ENCODE data around the gene SLC16A13.

SLC16A13 gene

DNA sequence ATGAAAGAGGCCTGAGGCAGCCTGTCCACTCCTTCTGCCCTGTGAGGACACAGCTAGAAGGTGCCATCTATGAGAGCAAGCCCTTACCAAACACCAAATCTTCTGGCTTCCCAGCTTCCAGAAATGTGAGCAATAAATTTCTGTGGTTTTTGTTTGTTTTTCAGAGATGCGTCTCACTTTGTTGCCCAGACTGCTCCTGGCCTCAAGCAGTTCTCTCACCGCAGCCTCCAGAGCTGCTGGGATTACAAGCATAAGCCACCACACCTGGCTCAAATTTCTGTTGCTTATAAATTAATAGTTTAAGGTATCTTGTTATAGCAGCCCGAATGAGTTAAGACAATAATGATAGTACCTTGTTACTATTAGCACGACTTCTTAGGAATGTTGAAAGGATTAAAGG lies 20.6 kb downstream of the SLC16A13 start:
- no peak overlapping the region for H2AFZ ChIP-seq (ENCODE audit: low read depth)
- no peaks in the 10 kb centered on the region for H3K27me3 ChIP-seq (ENCODE audit: insufficient read depth, low read depth)
- no peak overlapping the region for H3K9ac ChIP-seq

DNA sequence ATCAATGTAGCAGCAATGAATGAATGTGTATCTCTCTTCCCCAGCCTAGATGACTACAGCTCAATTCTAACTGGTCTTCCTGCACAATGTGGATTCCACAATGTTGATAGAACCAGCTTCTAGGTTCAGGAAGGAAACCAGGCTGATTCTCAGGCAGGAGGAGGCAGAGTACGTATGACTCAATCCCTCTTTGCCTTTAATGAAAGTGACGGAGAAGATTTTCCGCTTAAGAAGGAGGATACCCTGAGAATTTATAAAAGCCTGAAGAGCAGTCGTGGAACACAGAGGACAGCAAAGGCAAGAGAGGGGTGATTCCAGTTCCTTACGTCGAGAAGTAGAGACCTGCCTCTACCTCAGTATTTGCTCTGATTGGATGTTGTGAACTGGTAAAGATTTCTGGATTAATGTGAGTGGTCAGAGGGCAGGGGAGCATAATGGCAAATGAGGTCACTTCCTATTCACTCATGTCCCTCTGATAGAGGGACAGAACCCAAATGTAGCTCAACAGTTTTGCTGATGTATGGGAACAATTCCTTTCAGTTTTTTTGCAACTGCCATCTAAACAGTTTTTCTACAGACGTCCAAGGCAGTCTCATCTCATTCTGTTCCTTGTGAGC lies 23.1 kb downstream of the SLC16A13 start:
- Histone ChIP-seq H3K27me3 (ENCODE audit: insufficient read depth, low read depth) (no peaks in the 10 kb centered on the region), H3K79me2 (ENCODE audit: insufficient read depth, low read depth) (no peaks in the 10 kb centered on the region), H3K4me2 (no peak overlapping the region), H3K9ac (no peak overlapping the region), H3K4me3 (IDR thresholded peaks at IDR 0.05; ENCODE audit: insufficient read depth, low read depth, low read length) (no peak overlapping the region), H2AFZ (ENCODE audit: low read depth) (no peak overlapping the region), H3K4me1 (ENCODE audit: low read depth, poor library complexity, severe bottlenecking) (no peaks in the 10 kb centered on the region), H3K27ac (no peak overlapping the region), H3K36me3 (ENCODE audit: insufficient read depth) (no peaks in the 10 kb centered on the region), H4K20me1 (ENCODE audit: insufficient read depth) (no peaks in the 10 kb centered on the region)
- TF ChIP-seq, protein P1, sequence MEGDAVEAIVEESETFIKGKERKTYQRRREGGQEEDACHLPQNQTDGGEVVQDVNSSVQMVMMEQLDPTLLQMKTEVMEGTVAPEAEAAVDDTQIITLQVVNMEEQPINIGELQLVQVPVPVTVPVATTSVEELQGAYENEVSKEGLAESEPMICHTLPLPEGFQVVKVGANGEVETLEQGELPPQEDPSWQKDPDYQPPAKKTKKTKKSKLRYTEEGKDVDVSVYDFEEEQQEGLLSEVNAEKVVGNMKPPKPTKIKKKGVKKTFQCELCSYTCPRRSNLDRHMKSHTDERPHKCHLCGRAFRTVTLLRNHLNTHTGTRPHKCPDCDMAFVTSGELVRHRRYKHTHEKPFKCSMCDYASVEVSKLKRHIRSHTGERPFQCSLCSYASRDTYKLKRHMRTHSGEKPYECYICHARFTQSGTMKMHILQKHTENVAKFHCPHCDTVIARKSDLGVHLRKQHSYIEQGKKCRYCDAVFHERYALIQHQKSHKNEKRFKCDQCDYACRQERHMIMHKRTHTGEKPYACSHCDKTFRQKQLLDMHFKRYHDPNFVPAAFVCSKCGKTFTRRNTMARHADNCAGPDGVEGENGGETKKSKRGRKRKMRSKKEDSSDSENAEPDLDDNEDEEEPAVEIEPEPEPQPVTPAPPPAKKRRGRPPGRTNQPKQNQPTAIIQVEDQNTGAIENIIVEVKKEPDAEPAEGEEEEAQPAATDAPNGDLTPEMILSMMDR (conservative IDR thresholded peaks at IDR 0.05; ENCODE audit: low read depth, low read length) = no peak

More for the DNA sequence above, 20.6 kb downstream of the SLC16A13 start:
- no peak overlapping the region for H3K4me2 ChIP-seq
- H3K79me2 ChIP-seq (ENCODE audit: insufficient read depth, low read depth) = no peaks in the 10 kb centered on the region
- TF ChIP-seq, protein P1 (conservative IDR thresholded peaks at IDR 0.05; ENCODE audit: low read depth, low read length) = no peak
- no peaks in the 10 kb centered on the region for H4K20me1 ChIP-seq (ENCODE audit: insufficient read depth)
- H3K27ac ChIP-seq = no peak overlapping the region
- no peaks in the 10 kb centered on the region for H3K4me1 ChIP-seq (ENCODE audit: low read depth, poor library complexity, severe bottlenecking)
- no peaks in the 10 kb centered on the region for H3K36me3 ChIP-seq (ENCODE audit: insufficient read depth)
- no peak overlapping the region for H3K4me3 ChIP-seq (IDR thresholded peaks at IDR 0.05; ENCODE audit: insufficient read depth, low read depth, low read length)

DNA sequence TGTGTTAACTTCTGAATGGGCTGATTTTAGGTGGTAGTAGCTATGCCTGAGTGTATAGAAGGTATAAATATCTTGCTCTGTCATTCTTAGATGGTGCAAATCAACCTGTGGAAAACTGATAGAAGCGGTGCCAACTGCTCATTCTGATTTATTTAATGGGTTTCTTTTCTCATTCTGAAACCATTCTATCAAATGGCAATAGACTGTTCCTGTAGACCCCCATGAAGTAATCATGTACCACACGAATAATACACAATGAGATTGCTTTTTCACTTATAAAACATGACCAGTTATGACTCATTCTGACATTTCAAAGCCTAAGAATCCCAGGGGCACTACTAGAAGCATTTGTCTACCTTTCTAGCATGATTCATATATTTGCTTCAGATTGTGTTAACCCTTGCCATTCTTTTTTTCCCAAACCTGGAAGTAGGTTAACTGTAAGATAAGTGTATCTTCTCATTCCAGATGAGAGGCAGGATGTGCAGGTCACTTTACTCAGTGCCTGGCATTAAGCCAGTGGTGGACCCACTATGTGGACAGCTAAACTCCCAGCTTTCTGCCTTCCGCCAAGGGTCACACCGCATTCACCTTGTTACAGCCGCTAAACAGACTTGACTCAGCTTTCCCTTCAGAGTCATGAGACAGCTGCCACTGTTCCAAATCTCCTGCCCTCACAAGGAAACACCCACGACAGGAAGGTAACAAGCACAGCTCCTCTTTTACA lies 24.5 kb downstream of the SLC16A13 start:
- H2AFZ ChIP-seq (ENCODE audit: low read depth) = no peak overlapping the region

DNA sequence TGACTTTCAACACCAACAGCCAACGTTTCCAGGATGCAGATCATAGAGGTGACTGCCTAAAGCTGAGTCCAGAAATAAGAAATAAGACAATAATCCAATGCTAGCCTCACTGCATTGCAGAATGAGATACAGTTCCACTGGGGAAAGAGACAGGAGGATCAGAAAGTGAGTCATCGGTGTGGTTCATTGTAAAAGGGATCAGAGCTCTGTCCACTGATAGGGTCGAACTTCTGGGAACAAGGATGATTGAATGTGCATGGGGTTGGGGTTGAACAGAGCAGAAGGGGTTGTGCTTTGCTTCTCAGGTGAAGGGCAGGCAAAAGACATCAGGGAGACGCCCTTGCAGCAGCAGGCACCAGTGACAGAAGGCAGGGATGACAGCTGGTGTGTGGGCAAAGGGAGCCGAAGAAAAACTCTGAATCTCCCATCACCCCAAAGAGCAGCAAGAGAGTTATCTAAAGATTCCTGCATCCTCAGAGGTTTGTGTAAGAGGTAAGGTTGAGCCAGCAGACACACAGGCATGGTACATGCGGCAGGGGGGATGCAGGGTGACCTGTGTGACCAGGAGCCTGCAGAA lies 27.8 kb downstream of the SLC16A13 start:
- Histone ChIP-seq H3K9ac (no peak overlapping the region), H3K36me3 (ENCODE audit: insufficient read depth) (no peaks in the 10 kb centered on the region), H3K4me2 (no peak overlapping the region), H3K27me3 (ENCODE audit: insufficient read depth, low read depth) (no peaks in the 10 kb centered on the region), H2AFZ (ENCODE audit: low read depth) (no peak overlapping the region), H4K20me1 (ENCODE audit: insufficient read depth) (no peaks in the 10 kb centered on the region), H3K4me3 (IDR thresholded peaks at IDR 0.05; ENCODE audit: insufficient read depth, low read depth, low read length) (no peak overlapping the region), H3K79me2 (ENCODE audit: insufficient read depth, low read depth) (no peaks in the 10 kb centered on the region), H3K27ac (no peak overlapping the region), H3K4me1 (ENCODE audit: low read depth, poor library complexity, severe bottlenecking) (no peaks in the 10 kb centered on the region)
- TF ChIP-seq, protein P1 (conservative IDR thresholded peaks at IDR 0.05; ENCODE audit: low read depth, low read length) = no peak

More for the DNA sequence above, 24.5 kb downstream of the SLC16A13 start:
- Histone ChIP-seq H4K20me1 (ENCODE audit: insufficient read depth) (no peaks in the 10 kb centered on the region), H3K27me3 (ENCODE audit: insufficient read depth, low read depth) (no peaks in the 10 kb centered on the region), H3K4me1 (ENCODE audit: low read depth, poor library complexity, severe bottlenecking) (no peaks in the 10 kb centered on the region), H3K79me2 (ENCODE audit: insufficient read depth, low read depth) (no peaks in the 10 kb centered on the region), H3K27ac (no peak overlapping the region), H3K9ac (no peak overlapping the region), H3K4me3 (IDR thresholded peaks at IDR 0.05; ENCODE audit: insufficient read depth, low read depth, low read length) (no peak overlapping the region), H3K4me2 (no peak overlapping the region), H3K36me3 (ENCODE audit: insufficient read depth) (no peaks in the 10 kb centered on the region)
- TF ChIP-seq, protein P1 (conservative IDR thresholded peaks at IDR 0.05; ENCODE audit: low read depth, low read length) = no peak

Measured in KMS-11 (cell line).